HG02571 (cell line): ENCODE measurements around the gene EN2.

ENCODE experiments used
- ATAC-seq: cut with Tn5 transposase; IDR thresholded peaks from one replicate; pipeline ENCODE4 v1.9.1; 2021; ENCODE audit warnings: mild to moderate bottlenecking, moderate library complexity; ENCODE audit not compliant: unreplicated experiment

The EN2 gene

GRCh38 chr7:155463114-155463811, 5.3 kb downstream of the EN2 start:
- ATAC-seq = no peak

- ATAC-seq = no peak
These were observed 6.3 kb downstream of the EN2 start for GRCh38 chr7:155464183-155464582.

GRCh38 chr7:155464948-155465739, 7.2 kb downstream of the EN2 start:
- ATAC-seq = no peak

- ATAC-seq = no peak
These were observed 7.8 kb downstream of the EN2 start for GRCh38 chr7:155465761-155466141.

- no peak for ATAC-seq
These were observed 8.3 kb downstream of the EN2 start for GRCh38 chr7:155466142-155466813.

GRCh38 chr7:155466814-155467733, 9.1 kb downstream of the EN2 start:
- no peak for ATAC-seq

- no peak for ATAC-seq
These were observed 10.2 kb downstream of the EN2 start for GRCh38 chr7:155467846-155468784.

GRCh38 chr7:155468785-155469148, 10.8 kb downstream of the EN2 start:
- no peak for ATAC-seq

GRCh38 chr7:155469311-155470185, 11.6 kb downstream of the EN2 start:
- ATAC-seq = no peak

GRCh38 chr7:155470186-155470487, 12.2 kb downstream of the EN2 start:
- no peak for ATAC-seq

GRCh38 chr7:155470686-155471638, 13.0 kb downstream of the EN2 start:
- ATAC-seq = no peak

- no peak for ATAC-seq
These were observed 13.8 kb downstream of the EN2 start for GRCh38 chr7:155471718-155472117.

GRCh38 chr7:155477476-155477875, 19.5 kb downstream of the EN2 start:
- ATAC-seq = peak; percentile 91

GRCh38 chr7:155481764-155482163, 23.8 kb downstream of the EN2 start:
- no peak for ATAC-seq

GRCh38 chr7:155482511-155483183, 24.7 kb downstream of the EN2 start:
- no peak for ATAC-seq

- ATAC-seq = no peak
These were observed 25.3 kb downstream of the EN2 start for GRCh38 chr7:155483245-155483644.

- no peak for ATAC-seq
These were observed 26.0 kb downstream of the EN2 start for GRCh38 chr7:155483868-155484325.
